ENCODE results near the gene RPAP2. TPM values are rescaled to one million over a fixed set of nuclear protein-coding genes. Genes with fewer than 3 reads are reported as not detected.
A peak's percentile ranks its signal among the peaks of the same experiment; 100 is the strongest.

RPAP2 gene
- total and polyA plus RNA-seq, 5 donors from 2014 or later: 16.9 to 26.8 (median 20.3) TPM

GRCh38 chr1:92306020-92306419, 7.2 kb downstream of the RPAP2 start:
- H3K27me3 Mint-ChIP-seq: no peaks in the 10 kb centered on the region
- no peak overlapping the region for H3K4me3 Mint-ChIP-seq
- Histone ChIP-seq H3K27ac (ENCODE audit: insufficient read depth, low read length, poor library complexity, severe bottlenecking) (no peak overlapping the region), H3K4me3 (ENCODE audit: low read depth, low read length) (no peak overlapping the region), H3K4me1 (ENCODE audit: control insufficient read depth, insufficient read depth, low read length, poor library complexity, severe bottlenecking) (peaks cover 4% of the 10 kb centered on the region), H3K27me3 (ENCODE audit: control insufficient read depth, insufficient read depth, low read length) (no peaks in the 10 kb centered on the region), H3K9me3 (ENCODE audit: control insufficient read depth in 2 of 2, low read length in 2 of 2) (no peaks in the 10 kb centered on the region), H3K36me3 (ENCODE audit: control insufficient read depth, insufficient read depth, low read length) (peaks cover 36% of the 10 kb centered on the region)
- H3K4me1 Mint-ChIP-seq: peaks cover 7 to 15% (median 13%) of the 10 kb centered on the region in 4 donors
- peak overlapping the region in 1 of 3 donors; percentile 84 for H3K27ac Mint-ChIP-seq
- no peaks in the 10 kb centered on the region for H3K9me3 Mint-ChIP-seq
- peaks cover 25% of the 10 kb centered on the region for H3K36me3 Mint-ChIP-seq
- no peak for DNase-seq
- no peak for ATAC-seq (ENCODE audit: low read depth in 2 of 2)

- H3K27ac Mint-ChIP-seq: no peak overlapping the region
- H3K36me3 Mint-ChIP-seq: peaks cover 19% of the 10 kb centered on the region
These were observed 9.1 kb downstream of the RPAP2 start for GRCh38 chr1:92307980-92308379.

GRCh38 chr1:92310185-92310597, 11.3 kb downstream of the RPAP2 start:
- no peaks in the 10 kb centered on the region for H3K9me3 Mint-ChIP-seq
- H3K27me3 ChIP-seq (ENCODE audit: control insufficient read depth, insufficient read depth, low read length): no peaks in the 10 kb centered on the region
- no peaks in the 10 kb centered on the region for H3K27me3 Mint-ChIP-seq
- peaks cover 11% of the 10 kb centered on the region for H3K36me3 Mint-ChIP-seq
- ATAC-seq (ENCODE audit: low read depth in 2 of 2) (peak in 1 of 2 donors; percentile 56), DNase-seq (peak in 2 of 3 donors; percentile 50 to 53)
- no peak overlapping the region for H3K27ac Mint-ChIP-seq
- no peak overlapping the region for H3K4me3 ChIP-seq (ENCODE audit: low read depth, low read length)
- H3K4me1 Mint-ChIP-seq: peaks cover 7 to 29% (median 10%) of the 10 kb centered on the region in 4 donors
- H3K9me3 ChIP-seq (ENCODE audit: control insufficient read depth in 2 of 2, low read length in 2 of 2): no peaks in the 10 kb centered on the region
- no peaks in the 10 kb centered on the region for H3K4me1 ChIP-seq (ENCODE audit: control insufficient read depth, insufficient read depth, low read length, poor library complexity, severe bottlenecking)
- peaks cover 37% of the 10 kb centered on the region for H3K36me3 ChIP-seq (ENCODE audit: control insufficient read depth, insufficient read depth, low read length)
- H3K4me3 Mint-ChIP-seq: no peak overlapping the region
- no peak overlapping the region for H3K27ac ChIP-seq (ENCODE audit: insufficient read depth, low read length, poor library complexity, severe bottlenecking)

More at GRCh38 chr1:92307980-92308379, 9.1 kb downstream of the RPAP2 start:
- H3K36me3 ChIP-seq (ENCODE audit: control insufficient read depth, insufficient read depth, low read length): peaks cover 45% of the 10 kb centered on the region
- Mint-ChIP-seq H3K9me3 (no peaks in the 10 kb centered on the region), H3K27me3 (no peaks in the 10 kb centered on the region), H3K4me3 (no peak overlapping the region), H3K4me1 (peaks cover 0 to 14% (median 6%) of the 10 kb centered on the region in 4 donors)
- ATAC-seq (ENCODE audit: low read depth in 2 of 2): no peak
- H3K4me1 ChIP-seq (ENCODE audit: control insufficient read depth, insufficient read depth, low read length, poor library complexity, severe bottlenecking): no peaks in the 10 kb centered on the region
- H3K9me3 ChIP-seq (ENCODE audit: control insufficient read depth in 2 of 2, low read length in 2 of 2): no peaks in the 10 kb centered on the region
- no peak overlapping the region for H3K4me3 ChIP-seq (ENCODE audit: low read depth, low read length)
- no peaks in the 10 kb centered on the region for H3K27me3 ChIP-seq (ENCODE audit: control insufficient read depth, insufficient read depth, low read length)
- no peak for DNase-seq
- no peak overlapping the region for H3K27ac ChIP-seq (ENCODE audit: insufficient read depth, low read length, poor library complexity, severe bottlenecking)

GRCh38 chr1:92314024-92314423, 15.2 kb downstream of the RPAP2 start:
- no peak for ATAC-seq (ENCODE audit: low read depth in 2 of 2)
- Mint-ChIP-seq H3K4me1 (peaks cover 32 to 65% (median 34%) of the 10 kb centered on the region in 4 donors), H3K4me3 (peak overlapping the region in 1 of 4 donors; percentile 32), H3K9me3 (peaks cover 0 to 1% (median 0%) of the 10 kb centered on the region in 7 donors), H3K27ac (peak overlapping the region; percentile 27 to 68 (median 56)), H3K27me3 (no peaks in the 10 kb centered on the region), H3K36me3 (no peaks in the 10 kb centered on the region)
- no peaks in the 10 kb centered on the region for H3K27me3 ChIP-seq (ENCODE audit: control insufficient read depth, insufficient read depth, low read length)
- no peak overlapping the region for H3K4me3 ChIP-seq (ENCODE audit: low read depth, low read length)
- H3K27ac ChIP-seq (ENCODE audit: insufficient read depth, low read length, poor library complexity, severe bottlenecking): no peak overlapping the region
- H3K36me3 ChIP-seq (ENCODE audit: control insufficient read depth, insufficient read depth, low read length): peaks cover 12% of the 10 kb centered on the region
- H3K9me3 ChIP-seq (ENCODE audit: control insufficient read depth in 2 of 2, low read length in 2 of 2): no peaks in the 10 kb centered on the region
- DNase-seq: no peak
- peaks cover 30% of the 10 kb centered on the region for H3K4me1 ChIP-seq (ENCODE audit: control insufficient read depth, insufficient read depth, low read length, poor library complexity, severe bottlenecking)

- H3K4me1 ChIP-seq (ENCODE audit: control insufficient read depth, insufficient read depth, low read length, poor library complexity, severe bottlenecking): peaks cover 34% of the 10 kb centered on the region
- Mint-ChIP-seq H3K9me3 (peaks cover 0 to 1% (median 0%) of the 10 kb centered on the region in 7 donors), H3K36me3 (peaks cover 8% of the 10 kb centered on the region), H3K4me3 (peak overlapping the region; percentile 0 to 68 (median 30)), H3K27ac (peak overlapping the region; percentile 54 to 75 (median 72)), H3K27me3 (no peaks in the 10 kb centered on the region), H3K4me1 (peaks cover 32 to 67% (median 35%) of the 10 kb centered on the region in 4 donors)
- peak overlapping the region; percentile 23 for H3K4me3 ChIP-seq (ENCODE audit: low read depth, low read length)
- peak in 2 of 3 donors; percentile 54 to 71 for DNase-seq
- H3K27ac ChIP-seq (ENCODE audit: insufficient read depth, low read length, poor library complexity, severe bottlenecking): peak overlapping the region; percentile 63
- H3K9me3 ChIP-seq (ENCODE audit: control insufficient read depth in 2 of 2, low read length in 2 of 2): no peaks in the 10 kb centered on the region
- peaks cover 15% of the 10 kb centered on the region for H3K36me3 ChIP-seq (ENCODE audit: control insufficient read depth, insufficient read depth, low read length)
- ATAC-seq (ENCODE audit: low read depth in 2 of 2): peak; percentile 87 to 89
- H3K27me3 ChIP-seq (ENCODE audit: control insufficient read depth, insufficient read depth, low read length): no peaks in the 10 kb centered on the region
These were observed 17.1 kb downstream of the RPAP2 start for GRCh38 chr1:92315766-92316599.

- Histone ChIP-seq H3K27me3 (ENCODE audit: control insufficient read depth, insufficient read depth, low read length) (no peaks in the 10 kb centered on the region), H3K4me1 (ENCODE audit: control insufficient read depth, insufficient read depth, low read length, poor library complexity, severe bottlenecking) (peaks cover 34% of the 10 kb centered on the region), H3K27ac (ENCODE audit: insufficient read depth, low read length, poor library complexity, severe bottlenecking) (peak overlapping the region; percentile 55), H3K9me3 (ENCODE audit: control insufficient read depth in 2 of 2, low read length in 2 of 2) (no peaks in the 10 kb centered on the region), H3K4me3 (ENCODE audit: low read depth, low read length) (peak overlapping the region; percentile 46), H3K36me3 (ENCODE audit: control insufficient read depth, insufficient read depth, low read length) (peaks cover 8% of the 10 kb centered on the region)
- H3K4me3 Mint-ChIP-seq: peak overlapping the region; percentile 10 to 57 (median 44)
- H3K36me3 Mint-ChIP-seq: peaks cover 14% of the 10 kb centered on the region
- peak; percentile 39 to 58 for ATAC-seq (ENCODE audit: low read depth in 2 of 2)
- DNase-seq: peak in 2 of 3 donors; percentile 13 to 59
- H3K4me1 Mint-ChIP-seq: peaks cover 32 to 59% (median 35%) of the 10 kb centered on the region in 4 donors
- peaks cover 0 to 1% (median 0%) of the 10 kb centered on the region in 7 donors for H3K9me3 Mint-ChIP-seq
- no peaks in the 10 kb centered on the region for H3K27me3 Mint-ChIP-seq
- H3K27ac Mint-ChIP-seq: peak overlapping the region; percentile 57 to 96 (median 75)
These were observed 19.1 kb downstream of the RPAP2 start for GRCh38 chr1:92317836-92318493.

GRCh38 chr1:92323473-92324453, 24.9 kb downstream of the RPAP2 start:
- Mint-ChIP-seq H3K9me3 (peaks cover 2 to 24% (median 12%) of the 10 kb centered on the region in 7 donors), H3K36me3 (peaks cover 58% of the 10 kb centered on the region), H3K27me3 (no peaks in the 10 kb centered on the region), H3K4me3 (peak overlapping the region in 2 of 4 donors; percentile 24 to 51), H3K4me1 (peaks cover 19 to 27% (median 24%) of the 10 kb centered on the region in 4 donors), H3K27ac (peak overlapping the region; percentile 82 to 86 (median 85))
- Histone ChIP-seq H3K36me3 (ENCODE audit: control insufficient read depth, insufficient read depth, low read length) (peaks cover 23% of the 10 kb centered on the region), H3K27me3 (ENCODE audit: control insufficient read depth, insufficient read depth, low read length) (no peaks in the 10 kb centered on the region), H3K4me3 (ENCODE audit: low read depth, low read length) (peak overlapping the region; percentile 38), H3K27ac (ENCODE audit: insufficient read depth, low read length, poor library complexity, severe bottlenecking) (peak overlapping the region; percentile 64), H3K4me1 (ENCODE audit: control insufficient read depth, insufficient read depth, low read length, poor library complexity, severe bottlenecking) (peaks cover 6% of the 10 kb centered on the region), H3K9me3 (ENCODE audit: control insufficient read depth in 2 of 2, low read length in 2 of 2) (peaks cover 11 to 12% of the 10 kb centered on the region in 2 experiments)
- ATAC-seq (ENCODE audit: low read depth in 2 of 2) (peak; percentile 45 to 73), DNase-seq (peak in 1 of 3 donors; percentile 75)
